Astrocyte of the hippocampus (primary cell): Measurements from ENCODE around the gene COL18A1.

Source experiments
- DNase-seq: peaks from one replicate; pipeline ENCODE4 v3.0.0; 2011; ENCODE audit warnings: low read depth, low spot score

COL18A1 gene

DNA sequence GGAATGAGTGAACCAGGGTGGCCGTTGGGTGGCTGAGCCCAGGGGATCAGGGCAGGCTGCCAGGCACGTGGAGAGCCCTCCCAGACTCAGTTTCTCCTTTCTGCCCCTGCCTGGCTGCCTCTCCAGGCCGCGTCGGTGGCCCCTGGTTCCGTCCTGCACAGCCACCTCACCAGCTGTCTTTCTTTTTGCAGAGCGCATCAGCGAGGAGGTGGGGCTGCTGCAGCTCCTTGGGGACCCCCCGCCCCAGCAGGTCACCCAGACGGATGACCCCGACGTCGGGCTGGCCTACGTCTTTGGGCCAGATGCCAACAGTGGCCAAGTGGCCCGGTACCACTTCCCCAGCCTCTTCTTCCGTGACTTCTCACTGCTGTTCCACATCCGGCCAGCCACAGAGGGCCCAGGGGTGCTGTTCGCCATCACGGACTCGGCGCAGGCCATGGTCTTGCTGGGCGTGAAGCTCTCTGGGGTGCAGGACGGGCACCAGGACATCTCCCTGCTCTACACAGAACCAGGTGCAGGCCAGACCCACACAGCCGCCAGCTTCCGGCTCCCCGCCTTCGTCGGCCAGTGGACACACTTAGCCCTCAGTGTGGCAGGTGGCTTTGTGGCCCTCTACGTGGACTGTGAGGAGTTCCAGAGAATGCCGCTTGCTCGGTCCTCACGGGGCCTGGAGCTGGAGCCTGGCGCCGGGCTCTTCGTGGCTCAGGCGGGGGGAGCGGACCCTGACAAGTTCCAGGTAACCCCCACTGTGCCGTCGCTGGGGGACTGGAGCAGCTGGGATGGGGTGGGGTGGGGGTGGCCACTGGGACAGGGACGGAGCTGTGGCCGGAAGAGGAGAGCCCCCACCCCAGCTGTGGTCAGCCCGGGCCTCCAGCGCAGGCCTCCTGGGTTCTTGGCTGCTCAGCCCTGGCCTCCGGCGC, 63.3 kb downstream of the COL18A1 start:
- DNase-seq = no peak

DNA sequence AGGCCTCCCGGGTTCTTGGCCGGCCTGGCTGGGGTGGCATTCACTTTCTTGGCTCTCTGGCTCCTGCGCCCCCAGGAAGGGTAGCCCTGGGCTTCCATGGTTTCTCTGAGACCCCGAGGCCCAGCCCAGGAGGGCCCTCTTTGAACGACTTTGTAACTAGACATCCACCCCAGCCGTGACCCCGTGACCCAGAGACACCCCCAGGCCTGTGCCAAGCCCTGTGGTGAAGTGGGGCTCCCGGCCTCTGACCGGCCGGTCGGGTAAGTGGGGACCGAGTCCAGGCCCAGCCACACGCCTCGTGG, 64.0 kb downstream of the COL18A1 start:
- no peak for DNase-seq

DNA sequence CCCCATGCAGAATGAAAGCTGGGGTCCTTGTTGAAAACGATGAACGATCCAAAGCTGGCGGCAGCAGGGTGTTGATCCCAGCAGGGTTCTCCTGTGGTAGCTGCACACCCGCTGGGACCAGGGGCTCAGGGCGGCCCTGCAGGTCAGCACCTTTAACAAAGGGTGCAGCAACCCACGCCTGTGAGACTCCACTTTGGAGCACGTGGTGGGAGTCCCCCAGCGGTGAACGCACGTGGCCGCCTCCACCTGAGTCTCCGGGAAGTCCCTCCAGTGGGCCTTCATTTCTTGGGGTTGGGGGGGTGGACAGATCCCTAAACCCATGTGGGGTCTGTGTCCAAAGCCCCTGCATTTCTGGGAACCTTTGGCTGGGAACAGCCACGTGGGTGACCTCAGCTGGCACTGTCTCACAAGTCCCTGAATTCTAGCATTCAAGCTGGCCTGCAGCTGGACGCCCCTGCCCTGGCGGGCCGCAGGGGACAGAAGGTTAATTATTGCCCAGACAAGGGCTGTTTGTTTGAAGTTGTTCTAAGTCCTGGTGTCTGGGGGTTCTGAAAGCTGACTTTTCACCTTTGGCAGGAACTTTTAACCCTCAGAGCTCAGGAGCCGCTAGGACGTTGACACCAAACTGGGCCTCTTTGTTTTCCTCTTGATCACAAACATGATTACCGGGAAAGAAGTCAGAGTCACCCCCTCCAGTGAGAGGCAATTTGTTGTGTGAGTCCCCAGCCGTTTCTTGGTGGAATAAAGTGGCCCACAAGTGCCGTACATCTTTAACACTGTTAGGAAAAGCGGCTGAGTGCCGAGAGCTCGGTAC, 64.5 kb downstream of the COL18A1 start:
- DNase-seq = no peak

DNA sequence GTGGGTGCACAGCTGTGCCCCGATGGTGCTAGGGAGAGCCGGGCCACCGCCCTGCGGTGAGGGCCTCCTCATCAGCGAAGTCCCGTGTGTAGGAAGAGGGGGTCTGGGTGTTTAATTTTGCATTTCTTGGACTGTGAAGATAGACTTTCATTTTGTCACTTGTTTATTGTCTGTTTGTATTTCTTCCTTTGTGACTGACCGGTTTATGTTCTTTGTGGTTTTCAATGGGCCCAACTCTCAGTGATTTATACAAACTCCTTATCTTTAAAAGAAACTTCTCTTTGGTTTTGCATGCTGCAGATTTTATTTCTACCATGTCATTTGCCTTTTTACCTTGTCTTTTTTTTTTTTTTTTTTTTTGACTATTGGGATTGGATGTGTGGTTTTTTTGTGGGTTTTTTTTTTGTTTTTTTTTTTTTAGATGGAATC, 65.1 kb downstream of the COL18A1 start:
- peak; percentile 49 for DNase-seq

DNA sequence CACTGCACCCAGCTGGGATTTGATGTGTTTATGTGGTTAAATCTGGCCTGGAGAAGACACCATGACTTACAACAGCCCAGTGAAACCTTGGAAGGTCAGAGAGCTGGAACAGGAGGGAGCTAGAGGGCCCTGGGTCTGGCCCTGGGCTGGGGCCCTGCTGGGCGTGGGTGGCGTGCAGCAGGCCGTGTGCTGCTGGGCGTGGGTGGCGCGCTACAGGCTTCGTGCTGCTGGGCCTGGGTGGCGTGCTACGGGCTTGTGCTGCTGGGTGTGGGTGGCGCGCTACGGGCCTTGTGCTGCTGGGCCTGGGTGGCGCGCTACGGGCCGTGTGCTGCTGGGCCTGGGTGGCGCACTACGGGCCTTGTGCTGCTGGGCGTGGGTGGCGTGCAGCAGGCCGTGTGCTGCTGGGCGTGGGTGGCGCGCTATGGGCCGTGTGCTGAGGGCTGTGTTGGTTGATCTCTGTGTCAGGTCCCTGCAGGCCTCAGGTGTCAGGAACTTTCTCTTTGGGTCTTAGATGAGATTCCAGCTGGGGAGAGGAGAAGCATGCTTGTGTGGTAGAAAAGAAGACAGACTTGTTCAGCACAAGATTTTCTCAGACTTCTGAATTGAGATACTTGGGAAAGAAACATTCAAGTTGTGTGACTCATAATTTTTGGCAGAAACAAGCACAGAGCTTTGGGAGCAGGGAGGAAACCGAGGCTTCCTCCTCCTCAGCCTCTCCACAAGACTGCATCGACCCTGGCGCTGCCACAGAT, 66.0 kb downstream of the COL18A1 start:
- DNase-seq = peak; percentile 85

DNA sequence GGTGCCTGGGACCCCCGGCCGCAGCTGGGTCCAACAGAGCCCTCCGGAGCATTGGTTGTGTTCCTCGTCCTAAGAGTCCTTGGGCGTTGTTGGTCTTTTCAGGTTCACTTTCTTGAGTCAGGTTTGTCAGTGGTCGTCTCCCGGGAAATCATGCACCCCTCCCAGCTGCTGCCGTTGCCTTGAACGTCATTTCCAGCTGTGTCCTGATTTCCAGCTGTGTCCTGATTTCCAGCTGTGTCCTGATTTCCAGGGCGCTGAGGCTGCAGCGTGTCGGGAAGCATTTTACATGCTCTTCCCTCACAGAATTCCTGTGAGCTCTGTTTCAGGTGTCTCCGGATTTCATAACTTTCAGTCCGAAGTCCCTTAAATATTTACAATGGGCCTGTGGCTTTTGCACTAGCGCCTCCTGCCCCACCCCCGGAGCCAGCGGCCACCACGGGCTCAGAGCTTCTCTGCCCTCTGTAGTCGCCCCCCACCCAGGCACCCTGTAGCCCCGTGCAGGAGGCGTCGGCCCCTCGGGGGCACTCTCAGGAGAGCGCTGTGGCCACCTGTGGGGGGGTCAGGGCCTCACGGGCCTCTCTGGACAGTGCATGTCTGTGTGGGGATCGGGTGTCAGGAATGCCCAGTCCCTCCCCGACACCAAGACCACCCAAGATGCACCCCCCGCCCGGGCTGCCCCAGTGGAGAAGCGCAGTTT, 66.7 kb downstream of the COL18A1 start:
- no peak for DNase-seq

DNA sequence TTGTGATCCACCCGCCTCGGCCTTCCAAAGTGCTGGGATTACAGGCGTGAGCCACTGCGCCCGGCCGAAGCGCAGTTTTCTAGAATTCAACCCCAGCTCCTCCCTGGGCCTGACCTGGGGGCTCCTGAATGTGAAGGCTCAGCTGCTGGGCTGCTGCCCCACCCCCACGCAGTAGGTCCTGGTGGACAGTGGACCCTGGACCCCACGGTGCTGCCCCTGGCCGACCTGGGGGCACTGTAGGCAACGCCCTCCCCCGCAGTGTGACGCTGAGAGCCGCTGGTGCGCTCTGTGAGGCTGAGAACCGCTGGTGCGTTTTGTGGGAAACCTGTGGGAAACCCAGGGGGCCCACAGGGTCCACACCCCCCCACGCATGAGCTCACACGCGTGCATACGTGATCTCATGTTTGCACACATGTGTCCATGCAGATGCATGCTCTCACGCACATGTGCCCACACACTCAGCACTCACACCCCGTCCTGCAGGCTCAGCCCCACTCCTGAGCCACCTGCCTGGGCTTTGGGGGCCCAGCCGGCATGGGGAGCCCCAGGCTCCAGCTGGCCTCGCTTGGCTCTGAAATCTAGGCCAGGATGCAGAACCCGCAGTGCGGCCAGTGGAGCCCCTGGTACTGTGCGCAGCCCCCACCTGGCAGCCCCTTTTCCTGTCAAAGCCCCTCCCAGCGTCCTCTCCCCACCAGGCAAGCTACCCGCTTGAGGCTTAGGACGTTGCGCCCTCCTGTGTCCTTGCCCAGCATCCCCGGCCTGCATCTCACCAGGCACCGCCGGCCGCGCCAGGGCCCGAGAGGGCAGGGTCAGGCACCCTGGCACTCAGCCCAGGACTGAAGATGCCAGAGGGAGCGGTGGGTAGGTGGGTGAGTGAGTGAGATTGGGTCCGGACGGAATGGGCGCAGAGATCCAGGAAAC, 67.7 kb downstream of the COL18A1 start:
- no peak for DNase-seq

DNA sequence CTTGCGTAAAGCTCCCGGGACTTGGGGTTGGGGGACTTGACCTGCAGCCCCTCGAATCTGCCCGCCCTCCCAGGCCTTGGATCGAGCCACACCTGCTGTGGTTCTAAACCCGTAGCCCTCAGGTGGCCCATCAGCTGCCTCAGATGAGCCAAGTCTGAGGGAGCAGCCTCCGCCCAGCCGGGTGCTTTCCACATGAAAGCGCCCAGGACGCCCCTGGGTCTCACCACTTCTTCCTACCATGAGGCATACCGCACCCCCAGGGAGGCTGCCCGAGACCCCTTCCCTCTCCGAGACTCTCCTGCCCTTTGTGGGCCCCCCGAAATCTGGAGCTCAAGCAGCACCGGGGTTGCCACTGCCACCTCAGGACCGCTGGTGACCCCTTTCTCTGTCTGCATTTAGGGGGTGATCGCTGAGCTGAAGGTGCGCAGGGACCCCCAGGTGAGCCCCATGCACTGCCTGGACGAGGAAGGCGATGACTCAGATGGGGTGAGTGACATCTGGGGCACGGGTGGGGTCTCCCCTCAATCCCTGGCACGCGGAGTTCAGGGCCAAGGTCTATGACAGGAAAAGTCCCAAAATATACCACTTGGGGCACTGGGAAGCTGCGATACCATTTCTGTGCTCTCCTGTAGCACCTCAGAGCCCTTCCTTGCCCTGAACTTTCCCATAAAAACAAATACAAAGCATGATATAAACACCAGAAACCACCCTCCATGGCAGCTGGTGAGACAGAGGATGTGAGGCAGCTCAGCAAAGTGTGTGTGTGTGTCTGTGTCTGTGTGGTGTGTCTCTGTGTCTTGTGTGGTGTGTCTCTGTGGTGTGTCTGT, 68.7 kb downstream of the COL18A1 start:
- no peak for DNase-seq

DNA sequence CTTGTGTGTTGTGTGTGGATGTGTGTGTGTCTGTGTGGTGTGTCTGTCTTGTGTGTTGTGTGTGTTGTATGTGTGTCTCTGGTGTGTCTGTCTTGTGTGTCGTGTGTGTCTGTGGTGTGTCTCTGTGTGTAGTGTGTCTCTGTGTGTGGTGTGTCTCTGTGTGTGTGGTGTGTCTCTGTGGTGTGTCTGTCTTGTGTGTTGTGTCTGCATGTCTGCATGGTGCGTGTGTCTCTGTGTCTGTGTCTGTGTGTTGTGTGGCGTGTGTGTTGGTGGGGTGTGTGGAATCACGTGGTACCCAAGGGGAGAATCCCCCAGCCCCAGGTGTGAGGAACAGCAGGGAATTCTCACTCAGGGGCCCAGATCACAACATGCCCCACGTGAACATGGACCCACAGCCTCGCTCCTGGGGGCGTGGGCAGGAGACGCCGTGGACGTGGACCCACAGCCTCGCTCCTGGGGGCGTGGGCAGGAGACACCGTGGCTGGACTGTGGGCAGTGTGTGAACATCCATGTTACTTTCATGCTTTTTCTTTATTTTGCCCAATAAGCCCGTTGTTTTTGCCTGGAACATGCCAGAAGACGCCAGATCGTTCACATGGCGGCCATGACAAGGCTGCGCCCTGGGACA, 69.5 kb downstream of the COL18A1 start:
- no peak for DNase-seq

DNA sequence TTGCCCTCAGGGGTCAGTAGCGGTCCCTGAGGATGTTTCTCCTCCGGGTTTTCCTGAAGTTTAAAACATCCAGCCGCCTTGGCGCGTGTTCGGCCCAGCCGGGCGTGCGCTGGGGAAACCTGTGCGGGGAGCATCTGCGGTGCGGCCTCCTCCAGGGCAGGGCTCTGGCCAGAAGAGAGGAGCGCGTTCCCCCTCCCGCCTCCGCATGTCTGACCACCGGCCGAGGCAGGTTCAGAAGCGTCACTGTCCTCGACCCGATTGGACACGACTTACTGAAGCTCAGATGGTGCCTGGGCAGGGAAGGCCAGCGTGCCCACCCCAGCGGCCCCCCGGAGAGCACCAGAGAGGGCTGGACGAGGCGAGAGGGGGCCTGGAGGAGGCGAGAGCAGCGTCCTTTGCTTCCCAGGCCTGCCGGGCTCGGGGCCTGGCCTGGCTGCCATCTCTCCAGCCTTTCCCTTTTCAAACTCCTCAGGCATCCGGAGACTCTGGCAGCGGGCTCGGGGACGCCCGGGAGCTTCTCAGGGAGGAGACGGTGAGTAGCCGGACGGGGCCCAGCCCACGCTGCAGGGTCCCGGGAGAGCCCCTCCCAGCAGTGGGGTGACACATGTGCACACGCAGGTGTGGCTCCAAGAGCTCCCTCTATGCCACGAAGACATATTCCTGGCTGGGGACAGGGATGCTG, 70.2 kb downstream of the COL18A1 start:
- no peak for DNase-seq

DNA sequence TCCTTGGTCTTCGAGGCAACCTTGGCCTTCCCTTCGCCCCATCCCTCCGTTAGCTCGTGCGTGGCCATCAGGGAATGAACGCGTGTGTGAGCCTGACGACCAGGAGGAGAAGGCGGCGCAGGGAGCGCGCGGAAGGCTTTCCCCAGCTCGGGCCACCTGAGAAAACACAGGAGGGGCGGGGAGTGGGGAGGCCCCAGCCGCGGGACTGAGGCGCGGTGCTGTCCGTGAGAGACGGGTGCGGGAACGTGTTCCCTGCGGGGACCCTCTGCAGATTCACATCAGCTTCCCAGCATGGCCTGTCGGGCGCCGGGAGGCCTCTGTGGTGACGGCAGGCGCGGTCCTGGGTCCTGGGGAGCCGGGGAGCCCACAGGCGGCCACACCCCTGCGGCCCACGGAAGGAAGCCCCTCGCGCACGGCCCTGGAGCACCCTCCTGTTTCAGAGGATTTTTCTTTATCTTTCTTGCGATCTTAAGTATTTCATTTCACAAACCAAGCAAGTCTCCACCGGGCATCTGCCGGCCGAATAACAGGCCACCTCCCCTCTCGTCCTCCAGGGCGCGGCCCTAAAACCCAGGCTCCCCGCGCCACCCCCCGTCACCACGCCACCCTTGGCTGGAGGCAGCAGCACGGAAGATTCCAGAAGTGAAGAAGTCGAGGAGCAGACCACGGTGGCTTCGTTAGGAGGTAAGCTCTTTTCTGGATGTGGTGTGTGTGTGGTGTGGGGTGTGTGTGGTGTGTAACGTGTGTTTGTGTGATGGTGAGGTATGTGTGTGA, 71.0 kb downstream of the COL18A1 start:
- DNase-seq = no peak

DNA sequence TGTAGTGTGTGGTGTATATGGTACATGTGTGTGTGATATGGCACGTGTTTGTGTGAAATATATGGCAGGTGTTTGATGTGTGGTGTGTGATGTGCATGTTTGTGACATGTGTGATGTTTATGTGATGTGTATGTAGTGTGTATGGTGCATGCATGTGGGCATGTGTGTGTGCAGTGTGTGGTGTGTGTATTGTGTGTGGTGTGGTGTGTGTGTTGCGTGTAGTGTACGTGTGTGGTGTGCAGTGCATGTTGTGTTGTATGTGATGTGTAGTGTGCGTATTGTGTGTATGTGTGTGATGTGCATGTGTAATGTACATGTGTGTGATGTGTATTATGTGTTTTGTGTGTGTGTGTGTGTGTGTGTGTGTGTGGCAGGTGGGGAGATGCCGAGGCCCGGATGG, 71.6 kb downstream of the COL18A1 start:
- no peak for DNase-seq

DNA sequence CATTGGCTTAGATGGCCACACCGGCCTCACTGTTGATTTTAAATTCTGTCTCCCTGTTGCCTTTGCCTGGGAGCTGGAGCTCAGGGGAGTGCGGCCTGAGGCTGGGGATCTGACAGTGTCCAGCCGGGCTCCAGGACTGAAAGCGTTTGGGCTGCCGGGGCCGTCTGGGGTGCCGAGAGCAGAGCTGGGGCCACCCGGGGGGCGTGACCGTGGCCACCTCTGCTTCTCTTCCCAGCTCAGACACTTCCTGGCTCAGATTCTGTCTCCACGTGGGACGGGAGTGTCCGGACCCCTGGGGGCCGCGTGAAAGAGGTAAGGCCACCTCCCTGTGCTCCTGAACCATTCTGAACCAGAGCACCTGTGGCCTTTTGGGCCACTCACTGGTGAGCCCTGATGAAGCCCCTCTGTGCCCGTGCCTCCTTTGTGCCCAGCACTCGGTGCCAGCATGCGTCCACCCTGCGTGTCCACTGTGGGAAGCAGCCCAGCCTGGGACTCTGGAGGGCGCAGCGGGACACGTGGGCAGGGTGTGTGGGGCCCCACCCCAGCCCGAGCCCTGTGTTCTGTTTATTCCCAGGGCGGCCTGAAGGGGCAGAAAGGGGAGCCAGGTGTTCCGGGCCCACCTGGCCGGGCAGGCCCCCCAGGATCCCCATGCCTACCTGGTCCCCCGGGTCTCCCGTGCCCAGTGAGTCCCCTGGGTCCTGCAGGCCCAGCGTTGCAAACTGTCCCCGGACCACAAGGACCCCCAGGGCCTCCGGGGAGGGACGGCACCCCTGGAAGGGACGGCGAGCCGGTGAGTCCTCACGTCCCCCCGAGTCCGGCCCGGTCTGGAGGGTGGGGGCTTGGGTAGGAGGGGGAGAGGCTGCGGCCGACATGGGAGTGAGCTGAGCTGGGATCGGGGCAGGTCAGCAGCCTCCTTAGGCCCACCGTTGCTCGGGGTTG, 72.5 kb downstream of the COL18A1 start:
- no peak for DNase-seq

DNA sequence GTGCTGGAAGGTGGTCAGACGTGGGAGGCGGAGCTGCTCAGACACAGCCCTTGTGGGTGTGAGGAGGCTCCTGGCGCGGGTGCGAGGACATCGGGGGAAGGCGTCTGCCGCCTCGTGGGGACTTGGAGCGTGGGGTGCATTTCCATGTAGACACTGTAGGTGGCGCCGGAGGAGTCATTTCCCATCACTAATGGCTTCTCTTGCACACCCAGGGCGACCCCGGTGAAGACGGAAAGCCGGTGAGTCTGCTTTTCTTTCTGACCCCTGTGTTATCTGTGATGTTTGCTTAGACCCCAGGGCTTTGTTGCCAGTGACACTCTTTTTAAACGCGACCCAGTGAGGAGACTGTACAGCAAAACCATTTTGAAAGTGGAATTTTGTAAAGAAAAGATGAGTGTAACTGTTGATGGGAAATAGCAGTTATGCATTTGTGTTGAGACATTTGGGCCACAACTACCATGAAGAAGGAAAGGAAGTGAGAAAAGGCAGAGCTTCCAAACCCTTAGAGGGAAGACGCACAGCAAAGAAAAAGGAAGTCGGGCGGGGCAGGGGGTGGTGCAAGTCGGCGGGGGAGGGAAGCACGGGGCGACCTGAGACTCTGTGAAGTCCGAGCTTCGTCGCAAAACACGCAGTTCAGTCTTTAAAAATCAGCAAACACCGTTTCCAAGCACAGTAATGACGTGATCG, 73.3 kb downstream of the COL18A1 start:
- peak; percentile 83 for DNase-seq

DNA sequence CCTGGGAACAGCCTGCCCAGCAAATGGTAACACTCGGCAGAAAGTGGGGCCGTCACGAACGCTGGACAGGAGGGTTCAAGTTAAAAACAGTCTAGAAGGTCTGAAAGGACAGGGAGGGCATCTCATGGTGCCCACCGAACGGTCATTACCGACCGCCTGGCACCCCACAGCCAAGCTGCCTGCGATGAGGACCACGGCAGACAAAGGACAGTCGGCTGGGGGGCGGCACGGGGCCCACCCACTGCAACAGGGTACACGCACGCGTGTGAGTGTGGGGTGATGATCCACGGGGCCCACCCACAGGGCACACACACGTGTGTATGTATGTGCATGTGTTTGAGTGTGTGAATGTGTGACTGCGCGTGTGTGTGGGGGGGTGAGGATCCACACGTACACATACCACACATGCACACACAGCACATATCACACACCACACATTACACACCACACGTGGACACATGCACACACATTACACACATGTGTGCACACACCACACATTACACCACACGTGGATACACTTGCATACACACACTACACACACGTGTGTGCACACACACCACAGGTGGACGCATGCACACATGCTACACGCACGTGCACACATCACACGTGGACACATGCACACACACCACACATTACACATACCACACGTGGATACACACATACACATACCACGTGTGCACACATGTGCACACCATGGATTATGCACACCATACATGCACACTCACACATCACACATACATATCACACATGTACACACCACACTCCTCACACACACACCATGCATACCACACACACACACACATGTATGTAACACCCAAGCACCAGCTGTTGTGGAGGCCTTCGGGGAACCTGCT, 74.1 kb downstream of the COL18A1 start:
- no peak for DNase-seq
